SK-N-MC (cell line): ENCODE data around the gene PLSCR1.

Experiments
- EZH2 ChIP-seq: fragments of 200-600 bp; sonication (generic); IDR thresholded peaks from one replicate; pipeline ENCODE4 v1.6.1; 2017; ENCODE audit warnings: antibody characterized with exemption
- FOXP2 ChIP-seq: optimal IDR thresholded peaks from 2 replicates; pipeline ENCODE3; 2011; ENCODE audit warnings: mild to moderate bottlenecking, moderate library complexity; ENCODE audit not compliant: insufficient read depth; ENCODE audit errors: extremely low read length, control extremely low read depth
- POLR2AphosphoS5 ChIP-seq: IDR thresholded peaks from 2 replicates; pipeline ENCODE4 v1.6.1; 2012; ENCODE audit warnings: mild to moderate bottlenecking, low read depth, low read length, borderline replicate concordance

DNA sequence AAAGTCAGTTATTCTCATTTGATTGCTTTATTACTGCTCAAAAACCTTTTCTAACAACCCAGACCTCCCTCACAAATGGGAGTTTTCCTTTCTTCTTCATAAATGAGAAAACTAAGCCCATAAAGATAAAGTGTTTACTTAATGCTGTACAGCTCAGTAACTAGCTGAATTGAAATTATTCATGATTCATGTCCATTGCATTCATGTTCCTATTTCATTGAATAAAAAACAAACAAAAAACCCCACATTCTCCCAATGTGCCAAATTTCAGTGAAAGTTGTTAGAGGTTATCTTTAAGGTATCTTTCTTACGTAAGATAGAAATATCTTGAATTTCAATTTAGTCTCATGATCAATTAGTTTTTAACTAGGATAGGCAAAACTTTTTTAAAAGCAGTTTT is 77.8 kb downstream of the PLSCR1 start:
- TF ChIP-seq EZH2, result no peak
- TF ChIP-seq FOXP2, result no peak
- TF ChIP-seq POLR2AphosphoS5, result no peak
